HepG2 (cell line): Measurements from ENCODE around the gene TRAK1. TPM values are rescaled to one million over a fixed set of nuclear protein-coding genes. Genes with fewer than 3 reads are reported as not detected.
A peak's percentile ranks its signal among the peaks of the same experiment; 100 is the strongest.

Source experiments
- AFF4 ChIP-seq: sonication (generic); formaldehyde crosslinking; IDR thresholded peaks from 2 replicates; pipeline ENCODE4 v1.4.0; 2020; ENCODE audit warnings: missing genetic modification reagents
- ELF3 ChIP-seq: IDR thresholded peaks from 2 replicates; pipeline ENCODE4 v1.6.1; 2016; ENCODE audit warnings: missing genetic modification reagents, missing compliant biosample characterization
- NFATC3 ChIP-seq: sonication (generic); formaldehyde crosslinking; IDR thresholded peaks from 2 replicates; pipeline ENCODE4 v1.5.1; 2020; ENCODE audit warnings: mild to moderate bottlenecking, missing genetic modification reagents
- NFKB2 ChIP-seq: sonication (generic); formaldehyde crosslinking; IDR thresholded peaks from 2 replicates; pipeline ENCODE4 v1.4.0; 2020; ENCODE audit warnings: missing genetic modification reagents, borderline replicate concordance
- NR2F2 ChIP-seq: IDR thresholded peaks from 2 replicates; pipeline ENCODE4 v1.6.1; 2012; ENCODE audit warnings: low read depth, inconsistent platforms, borderline replicate concordance
- POLR2A ChIP-seq, 2 experiments: IDR thresholded peaks; 2 replicates each; pipeline ENCODE4 v1.6.1; 2011; ENCODE audit warnings: low read depth in 2 of 2, low read length in 2 of 2, mild to moderate bottlenecking in 1 of 2, moderate library complexity in 1 of 2; ENCODE audit not compliant: insufficient read depth in 1 of 2
- SPEN ChIP-seq: sonication (generic); formaldehyde crosslinking; IDR thresholded peaks from 2 replicates; pipeline ENCODE4 v1.5.1; 2020; ENCODE audit warnings: low read depth, mild to moderate bottlenecking, missing genetic modification reagents
- ZMYM3 ChIP-seq: sonication (generic); formaldehyde crosslinking; IDR thresholded peaks from 2 replicates; pipeline ENCODE4 v1.5.1; 2020; ENCODE audit warnings: mild to moderate bottlenecking, missing genetic modification reagents
- ZMYM4 ChIP-seq: sonication (generic); formaldehyde crosslinking; IDR thresholded peaks from 2 replicates; pipeline ENCODE4 v1.8.1; 2023; ENCODE audit warnings: mild to moderate bottlenecking, missing genetic modification reagents
- ZNF354B ChIP-seq: sonication (generic); formaldehyde crosslinking; IDR thresholded peaks from 2 replicates; pipeline ENCODE4 v1.8.0; 2022; ENCODE audit warnings: mild to moderate bottlenecking, missing genetic modification reagents
- ZNF407 ChIP-seq: sonication (generic); formaldehyde crosslinking; IDR thresholded peaks from one replicate; pipeline ENCODE4 v1.5.1; 2020; ENCODE audit warnings: mild to moderate bottlenecking, missing genetic modification reagents; ENCODE audit errors: not compliant biosample characterization
- ZNF510 ChIP-seq: sonication (generic); formaldehyde crosslinking; IDR thresholded peaks from 2 replicates; pipeline ENCODE4 v1.4.0; 2020; ENCODE audit warnings: low read depth, mild to moderate bottlenecking, missing genetic modification reagents
- ZNF513 ChIP-seq: sonication (generic); formaldehyde crosslinking; conservative IDR thresholded peaks from 2 replicates; pipeline ENCODE4 v1.5.0; 2020; ENCODE audit warnings: missing genetic modification reagents
- ZZZ3 ChIP-seq: sonication (generic); formaldehyde crosslinking; IDR thresholded peaks from 2 replicates; pipeline ENCODE4 v1.4.0; 2020; ENCODE audit warnings: missing genetic modification reagents, mild to moderate bottlenecking, borderline replicate concordance
- polyA plus RNA-seq, 8 experiments: library from polyadenylated mRNA; depleted of rRNA in 3 of 8; stranded (reverse) in 7 of 8; unstranded in 1 of 8; fragments of >200 nt; fragmentation: Illumina TruSeq in 4 of 8; extraction: Trizol in 4 of 8; gene quantifications; 2 replicates each; pipeline versions ENCODE4 v1.2.1 to v1.2.3, GENCODE V29; 2011 to 2016; ENCODE audit warnings: low read depth in 4 of 8, missing spikeins in 1 of 8, mixed read lengths in 1 of 8; ENCODE audit not compliant: insufficient read depth in 1 of 8
- total RNA-seq, 5 experiments: library from RNA; depleted of rRNA; stranded (reverse); fragments of >200 nt; fragmentation: Illumina TruSeq; extraction: Trizol; gene quantifications; 2 replicates each; pipeline ENCODE4 v1.2.3, GENCODE V29; 2016; ENCODE audit warnings: low read depth in 1 of 5

TRAK1 gene
- total and polyA plus RNA-seq, 2 of the 13 experiments (the other 11 are each of a cell fraction or from before 2014, with no cell fraction given), result 20.5 to 46.6 TPM

GRCh38 chr3:42159706-42160472 lies 68.7 kb downstream of the TRAK1 start (continued):
- TF ChIP-seq NFATC3 (CRISPR knock-in tag), result no peak
- TF ChIP-seq NFKB2, result peak; percentile 36; the same call in 1 of the 2 replicates
- TF ChIP-seq AFF4 (CRISPR knock-in tag), result no peak
- TF ChIP-seq ZNF510, result no peak
- peak; percentile 33 to 64; a peak in 3 of 4 replicates for TF ChIP-seq POLR2A (IDR thresholded peaks at IDR 0.05; ENCODE audit: insufficient read depth in 1 of 2, low read depth in 2 of 2, low read length in 2 of 2)
- TF ChIP-seq ZNF513 (CRISPR knock-in tag), result no peak
- 0 out of 2 replicates have a peak, but pooled peaks have one; percentile 21 for TF ChIP-seq ELF3 (CRISPR knock-in tag)
- no peak for TF ChIP-seq NR2F2
- no peak for TF ChIP-seq SPEN (CRISPR knock-in tag)
- TF ChIP-seq ZMYM4 (CRISPR knock-in tag), result 0 out of 2 replicates have a peak, but pooled peaks have one; percentile 41
- no peak for TF ChIP-seq ZMYM3 (CRISPR knock-in tag)
- TF ChIP-seq ZNF354B (CRISPR knock-in tag), result no peak
- no peak for TF ChIP-seq ZNF407 (CRISPR knock-in tag)
- no peak for TF ChIP-seq ZZZ3 (CRISPR knock-in tag)
